ENCODE measurements around the gene FMN1.

Gene FMN1

DNA sequence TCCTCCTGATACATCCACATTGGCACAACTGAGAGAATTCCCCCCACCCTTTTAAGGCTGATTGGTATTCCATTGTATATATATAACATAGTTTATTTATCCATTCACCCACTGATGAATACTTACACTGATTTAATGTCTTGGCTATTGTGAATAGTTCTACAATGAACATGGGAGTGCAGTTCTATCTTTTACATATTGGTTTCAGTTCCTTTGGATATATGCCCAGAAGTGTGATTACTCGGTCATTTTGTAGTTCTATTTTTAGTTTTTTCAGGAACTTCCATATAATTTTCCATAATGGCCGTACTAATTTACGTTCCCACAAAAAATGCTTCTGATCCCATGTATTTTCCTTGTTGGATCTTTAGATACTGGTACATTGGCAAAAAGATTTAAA is 135.3 kb downstream of the FMN1 start:
- no peak for DNase-seq (ENCODE audit: low spot score)

DNA sequence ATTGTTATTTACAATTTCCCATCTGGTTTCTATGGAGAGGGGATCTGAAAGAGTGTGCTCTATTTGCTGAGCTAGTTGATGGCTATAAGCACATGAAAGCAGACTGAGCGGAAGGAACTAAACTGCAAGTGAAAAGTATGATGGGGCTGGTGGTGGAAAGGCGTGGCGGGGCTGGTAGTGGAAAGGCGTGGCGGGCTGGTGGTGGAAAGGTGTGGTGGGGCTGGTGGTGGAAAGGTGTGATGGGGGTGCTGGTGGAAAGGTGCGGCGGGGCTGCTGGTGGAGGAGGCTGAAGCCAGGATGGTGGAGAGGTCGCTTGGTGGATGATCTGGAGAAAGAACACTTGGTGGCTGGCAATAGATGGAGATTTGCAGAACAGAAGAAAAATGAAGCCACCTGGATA is 136.7 kb downstream of the FMN1 start:
- no peak for DNase-seq (ENCODE audit: low spot score)

DNA sequence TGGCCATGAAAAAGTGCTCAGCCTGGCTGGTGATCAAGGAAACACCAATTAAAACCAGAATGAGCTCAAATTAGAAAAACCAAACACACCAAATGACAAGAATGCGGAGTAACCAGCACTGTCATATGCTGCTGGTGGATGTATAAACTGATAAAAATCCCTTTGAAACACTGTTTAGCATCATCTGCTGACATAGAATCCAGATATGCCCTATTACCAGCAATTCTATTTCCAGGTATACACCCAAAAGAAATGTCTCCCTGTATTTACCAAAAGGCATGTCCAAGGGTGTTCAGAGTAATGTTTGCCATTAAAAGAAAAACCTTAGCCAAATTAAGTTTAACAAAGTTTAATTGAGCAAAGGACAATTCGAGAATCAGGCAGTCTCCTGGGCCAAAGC is 138.6 kb downstream of the FMN1 start:
- DNase-seq (ENCODE audit: low spot score), result no peak

DNA sequence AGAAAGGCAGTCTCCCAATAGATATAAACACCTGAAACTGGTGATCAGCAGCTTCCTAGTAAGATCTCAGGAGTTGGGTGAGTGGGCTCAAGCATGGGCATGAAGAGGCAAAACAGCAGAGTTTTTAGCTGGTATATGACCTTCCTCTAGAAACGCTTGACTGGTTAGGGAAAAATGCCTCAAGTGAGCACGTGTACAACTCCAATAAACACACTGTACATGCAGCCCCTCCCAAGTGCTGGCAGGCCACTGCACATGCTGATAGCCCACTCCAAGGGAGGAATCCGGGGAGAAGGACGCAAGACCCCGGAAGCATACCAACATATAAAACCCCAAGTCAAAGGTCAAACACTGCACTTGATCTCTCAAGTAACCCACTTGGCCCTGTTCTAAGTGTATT is 143.0 kb downstream of the FMN1 start:
- no peak for DNase-seq (ENCODE audit: low spot score)

DNA sequence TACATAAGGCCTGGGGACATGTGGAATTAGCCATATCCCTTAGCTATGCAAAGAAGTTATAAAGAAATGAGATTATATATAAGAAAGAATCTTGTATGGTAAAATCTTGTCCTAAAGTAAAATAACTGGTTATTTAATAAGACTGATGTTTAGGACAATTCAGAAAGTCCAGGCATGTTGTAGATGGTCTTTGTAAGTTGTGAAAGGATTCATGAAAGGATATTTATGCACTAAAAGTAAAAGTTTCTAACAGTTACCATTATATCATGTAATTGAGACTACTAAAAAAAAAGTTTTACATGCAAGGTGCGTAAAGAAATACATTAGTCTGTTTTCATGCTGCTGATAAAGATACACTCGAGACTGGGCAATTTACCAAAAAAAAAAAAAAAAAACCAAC is 146.3 kb downstream of the FMN1 start:
- DNase-seq (ENCODE audit: low spot score), result no peak

DNA sequence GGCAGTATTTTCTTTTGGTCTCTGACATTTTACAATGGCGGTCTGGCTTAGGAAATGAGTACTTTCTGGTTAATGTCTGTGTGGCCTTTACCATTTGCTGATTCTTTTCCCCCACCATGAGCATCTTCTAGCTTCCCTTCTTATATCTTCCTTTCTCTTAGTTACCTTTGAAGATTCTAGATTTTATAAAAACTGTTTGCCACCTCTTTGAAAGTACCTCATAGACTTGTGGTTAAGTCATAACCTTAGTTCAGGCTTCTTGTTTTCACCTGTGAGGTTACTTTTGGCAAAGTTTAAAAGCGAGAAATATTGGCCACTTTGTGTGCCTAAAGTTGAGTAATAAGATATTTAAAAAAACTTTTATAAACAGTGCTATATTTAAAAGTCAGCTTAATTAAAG is 147.4 kb downstream of the FMN1 start:
- no peak for DNase-seq (ENCODE audit: low spot score)

DNA sequence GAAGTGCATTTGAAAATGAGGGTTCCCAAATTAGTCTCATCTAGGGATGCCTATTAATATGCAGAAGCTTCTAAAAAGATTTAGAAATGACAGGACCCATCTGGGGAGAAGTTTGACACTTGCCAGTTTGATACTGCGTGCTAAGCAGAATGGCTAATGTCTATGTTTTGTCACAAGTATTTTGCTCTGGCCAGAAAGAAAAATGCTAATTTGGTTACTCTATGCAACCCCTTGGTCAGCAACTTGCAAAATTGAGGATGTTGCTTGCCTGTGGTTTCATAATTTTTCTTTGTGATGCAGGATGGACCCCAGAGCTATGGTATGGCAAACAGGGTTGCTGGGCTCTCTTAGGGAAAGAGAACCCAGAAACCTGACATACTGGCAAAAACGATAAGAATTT is 148.2 kb downstream of the FMN1 start:
- DNase-seq (ENCODE audit: low spot score), result no peak

DNA sequence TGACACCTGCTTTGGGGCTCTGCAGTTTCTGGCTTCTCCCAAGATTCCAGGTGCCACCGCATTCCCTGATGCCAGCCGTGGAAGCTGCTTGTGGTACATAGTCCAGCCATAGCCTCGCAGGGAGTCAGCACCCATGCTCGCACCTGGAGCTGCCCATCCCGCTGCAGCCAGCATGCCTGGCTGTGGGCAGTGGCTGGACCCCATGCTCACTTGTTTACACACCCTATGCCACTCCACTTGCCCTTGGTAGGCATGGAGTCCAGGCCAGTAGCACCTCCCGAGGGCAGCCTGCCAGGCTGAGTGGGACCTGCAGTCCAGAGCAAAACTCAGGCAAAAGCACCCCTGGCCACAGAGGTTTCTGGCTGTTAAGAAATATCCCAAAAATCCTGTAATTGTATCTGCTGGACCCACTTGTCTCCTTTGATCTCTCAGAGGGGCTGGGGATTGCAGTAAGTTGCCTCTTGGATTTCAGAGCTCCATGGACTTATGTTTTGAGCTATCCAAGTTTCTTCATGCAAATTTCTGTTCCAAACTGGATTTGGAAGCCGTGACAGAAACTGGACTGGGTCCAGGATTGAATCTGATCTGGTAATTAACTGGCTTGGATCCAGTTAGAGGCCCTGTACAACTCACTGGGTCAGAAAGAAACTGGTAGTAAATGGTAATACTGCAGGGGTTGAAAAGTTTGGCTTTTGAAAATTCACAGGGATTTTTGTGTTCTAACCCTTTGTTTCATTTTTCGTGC is 149.3 kb downstream of the FMN1 start:
- no peak for DNase-seq (ENCODE audit: low spot score)

DNA sequence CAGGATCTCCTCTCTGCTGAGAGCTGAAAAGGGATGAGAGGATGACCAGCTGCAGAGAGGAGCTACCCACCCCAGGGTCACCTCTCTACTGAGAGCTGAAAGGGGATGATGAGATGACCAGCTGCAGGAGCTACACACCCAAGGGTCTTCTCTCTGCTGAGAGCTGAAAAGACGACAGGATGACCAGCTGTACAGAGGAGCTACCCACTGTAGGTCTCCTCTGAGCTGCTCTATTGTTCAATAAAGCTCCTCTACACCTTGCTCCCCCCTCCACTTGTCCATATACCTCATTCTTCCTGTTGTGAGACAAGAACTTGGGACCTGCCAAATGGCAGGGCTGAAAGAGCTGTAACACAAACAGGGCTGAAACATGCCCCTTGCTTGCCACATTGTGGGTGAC is 149.9 kb downstream of the FMN1 start:
- DNase-seq (ENCODE audit: low spot score), result no peak

DNA sequence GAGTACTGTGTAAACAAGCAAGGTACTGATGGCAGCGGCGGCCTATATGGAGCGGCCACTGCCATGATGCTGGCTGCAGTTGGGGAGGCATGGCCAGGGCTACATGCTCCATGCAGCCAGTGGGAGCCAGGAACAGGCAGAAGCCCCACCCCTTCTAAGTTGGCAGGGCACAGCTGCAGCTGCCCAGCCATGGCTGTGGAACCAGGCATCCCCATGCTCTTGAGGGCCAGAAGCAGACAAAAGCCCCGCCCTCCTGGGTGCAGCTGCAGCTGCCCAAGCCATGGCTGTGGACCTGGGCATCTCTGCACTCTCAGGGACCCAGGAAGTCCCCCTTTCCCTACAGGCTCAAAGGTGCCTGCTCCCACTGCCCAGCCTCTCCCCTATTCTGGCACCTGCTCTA is 150.9 kb downstream of the FMN1 start:
- no peak for DNase-seq (ENCODE audit: low spot score)

DNA sequence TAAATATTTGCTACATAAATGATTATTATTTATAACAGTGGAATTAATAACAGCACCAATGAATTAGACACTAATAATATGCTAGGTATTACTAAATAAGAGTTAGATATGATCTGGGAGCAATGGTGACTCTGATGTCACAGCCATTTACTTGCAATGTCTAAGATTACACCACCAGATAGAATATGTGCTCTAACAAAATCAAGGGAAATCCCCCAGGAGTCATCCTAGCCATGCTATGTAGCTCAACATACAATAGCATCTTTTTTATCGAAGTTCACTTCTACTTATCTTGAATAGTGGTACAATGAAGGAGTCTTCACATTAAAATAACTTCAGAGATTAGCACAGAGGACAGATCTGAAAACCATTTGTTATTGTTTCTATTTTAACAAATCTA is 154.0 kb downstream of the FMN1 start:
- DNase-seq (ENCODE audit: low spot score), result no peak

DNA sequence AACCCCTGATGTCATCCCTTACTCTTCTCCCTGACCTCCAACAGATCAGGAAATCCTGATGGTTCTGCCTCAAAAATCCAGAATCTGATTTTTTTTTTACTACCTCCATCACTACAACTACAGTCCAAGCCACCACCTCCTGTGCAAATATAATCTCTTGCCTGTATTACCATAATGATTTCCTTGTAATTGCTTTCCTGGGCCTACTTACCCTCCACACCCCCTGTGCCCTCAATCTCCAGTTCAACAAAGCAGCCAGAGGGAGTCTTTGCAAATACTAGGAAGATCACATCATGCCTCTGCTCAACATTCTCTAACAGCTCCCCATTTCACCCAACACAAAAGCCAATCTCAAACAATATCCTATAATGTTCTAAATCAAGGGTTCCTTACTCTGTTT is 159.9 kb downstream of the FMN1 start:
- DNase-seq (ENCODE audit: low spot score), result no peak

DNA sequence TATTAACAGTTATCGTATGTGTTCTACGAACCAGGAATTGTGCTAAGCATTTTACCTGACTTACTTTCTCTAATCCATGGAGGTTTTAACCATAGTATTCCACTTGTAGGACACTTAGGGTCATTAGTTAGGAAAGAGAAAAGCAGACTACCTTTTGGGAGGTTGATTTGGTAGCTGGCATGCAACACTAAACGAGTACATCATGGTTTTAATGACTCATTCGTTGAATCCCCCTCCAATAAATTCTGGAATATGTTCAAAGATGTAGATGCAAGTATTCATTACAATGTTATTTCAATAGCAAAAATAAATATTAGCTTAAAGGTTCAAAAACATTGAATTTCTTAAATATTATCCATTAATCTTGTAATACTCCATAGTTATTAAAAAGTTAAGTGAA is 162.5 kb downstream of the FMN1 start:
- no peak for DNase-seq (ENCODE audit: low spot score)

DNA sequence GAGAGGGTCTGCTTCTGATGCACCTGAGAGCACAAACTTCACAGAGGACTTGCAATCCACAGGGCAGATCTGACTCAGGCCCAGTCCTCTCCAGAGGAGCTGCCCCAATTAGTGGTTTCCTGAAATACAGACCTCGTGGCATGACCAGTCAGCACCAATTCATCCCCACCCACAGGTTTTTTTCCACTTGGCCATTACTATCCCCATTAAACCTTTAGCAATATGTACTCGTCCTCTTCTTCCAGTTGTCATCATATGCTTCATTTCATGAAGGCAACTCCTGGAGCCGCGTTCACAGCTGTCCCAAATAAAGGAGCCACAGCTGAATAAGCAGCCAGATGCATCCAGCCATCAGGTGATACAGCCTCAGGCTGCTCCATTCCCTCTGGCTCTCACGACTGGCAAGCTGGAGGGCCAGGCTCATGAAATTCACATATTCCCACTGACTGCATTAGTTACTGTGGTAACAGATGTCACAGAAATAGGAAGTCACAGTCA is 163.1 kb downstream of the FMN1 start:
- DNase-seq (ENCODE audit: low spot score), result no peak

DNA sequence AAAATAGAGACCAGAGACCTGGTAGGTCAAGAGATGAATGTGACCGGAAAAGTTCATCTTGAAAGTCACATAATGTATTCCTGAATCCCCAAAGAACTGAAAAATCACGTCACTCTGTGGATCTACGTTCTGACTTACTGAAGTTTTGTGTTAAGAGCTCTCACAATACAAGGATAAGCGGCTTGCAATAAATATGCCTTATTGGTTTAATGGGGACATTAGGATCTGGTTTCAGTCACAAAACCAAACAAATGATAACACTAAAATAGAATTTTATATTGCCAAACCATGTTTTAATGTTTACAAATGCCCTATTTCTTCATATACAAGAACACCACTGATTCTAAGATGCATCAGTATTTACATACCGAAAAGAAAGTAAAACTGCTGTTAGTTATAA is 164.2 kb downstream of the FMN1 start:
- no peak for DNase-seq (ENCODE audit: low spot score)

DNA sequence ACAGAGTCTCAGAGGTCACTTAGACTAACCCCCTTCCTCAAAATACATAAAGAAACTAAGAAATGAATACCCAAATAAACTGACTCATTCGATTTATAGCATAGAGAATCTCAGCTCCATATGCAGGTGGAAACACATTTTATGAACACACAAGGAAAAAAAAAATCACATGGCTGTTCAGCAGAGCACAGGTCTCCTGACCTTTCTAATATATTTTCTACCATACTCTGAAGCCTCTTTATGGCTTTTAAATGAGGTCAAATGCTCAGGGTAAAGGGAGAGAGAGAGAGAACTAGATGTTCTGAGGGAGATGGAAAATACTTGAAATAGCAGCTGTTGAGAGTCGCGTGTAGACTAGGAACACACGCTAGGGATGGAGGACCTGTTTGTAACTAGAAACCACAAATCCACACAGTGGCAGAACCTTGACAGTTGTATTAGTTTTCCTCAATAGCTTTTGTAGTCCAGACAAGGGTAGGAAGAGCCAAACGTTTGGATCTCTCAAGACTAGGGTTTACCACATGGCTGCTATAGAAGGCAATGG is 165.3 kb downstream of the FMN1 start:
- no peak for DNase-seq (ENCODE audit: low spot score)

DNA sequence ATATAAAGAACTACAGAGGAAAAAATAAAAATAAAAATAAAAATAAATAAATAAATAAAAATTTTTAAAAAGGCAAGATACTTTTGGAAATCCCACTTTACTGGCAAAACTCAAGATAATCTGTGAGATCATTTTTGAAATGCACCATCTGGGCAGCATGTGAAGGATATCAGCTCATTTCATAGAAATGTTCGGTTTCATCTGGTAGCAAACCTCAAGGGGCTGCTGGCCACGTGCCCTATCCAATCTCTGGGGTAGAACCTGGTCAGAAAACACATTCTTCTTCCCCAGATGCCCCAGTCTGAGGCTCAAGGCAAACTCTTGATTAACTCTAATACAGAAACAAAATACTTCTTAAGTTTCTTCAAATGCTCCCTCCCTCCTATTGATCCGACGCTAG is 166.0 kb downstream of the FMN1 start:
- no peak for DNase-seq (ENCODE audit: low spot score)

DNA sequence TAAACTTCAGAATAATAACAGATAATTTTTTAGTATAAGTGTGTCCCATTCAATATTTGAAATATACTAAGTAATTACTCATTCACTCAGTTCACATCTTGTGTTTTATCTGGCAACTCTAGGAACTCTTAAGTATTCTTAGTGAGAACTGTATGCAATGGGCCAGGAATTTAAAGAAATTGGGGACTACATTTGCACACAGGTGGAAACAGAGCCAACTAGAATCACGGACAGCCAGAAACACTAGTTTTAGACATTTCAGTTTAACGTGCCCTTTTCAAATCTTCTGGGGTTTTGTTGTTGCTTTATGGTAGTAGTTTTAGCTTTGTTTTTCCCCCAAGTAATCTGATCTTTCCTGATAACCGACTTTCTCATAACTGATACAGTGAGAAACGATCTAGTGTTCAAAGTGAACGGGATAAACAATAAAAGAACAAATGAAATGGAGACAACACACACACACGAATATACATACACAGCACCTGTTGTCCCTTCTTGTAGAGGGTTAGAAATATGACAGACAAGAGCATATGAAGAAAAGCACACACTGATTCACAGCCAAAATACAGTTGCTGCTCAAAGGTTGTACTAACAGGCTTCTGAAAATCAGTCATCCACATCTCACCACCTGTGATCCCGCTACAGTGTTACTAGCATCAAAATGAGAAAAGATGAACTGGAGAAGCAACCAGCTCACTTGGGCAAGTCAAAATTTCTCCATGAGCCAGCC is 167.0 kb downstream of the FMN1 start:
- no peak for DNase-seq (ENCODE audit: low spot score)

DNA sequence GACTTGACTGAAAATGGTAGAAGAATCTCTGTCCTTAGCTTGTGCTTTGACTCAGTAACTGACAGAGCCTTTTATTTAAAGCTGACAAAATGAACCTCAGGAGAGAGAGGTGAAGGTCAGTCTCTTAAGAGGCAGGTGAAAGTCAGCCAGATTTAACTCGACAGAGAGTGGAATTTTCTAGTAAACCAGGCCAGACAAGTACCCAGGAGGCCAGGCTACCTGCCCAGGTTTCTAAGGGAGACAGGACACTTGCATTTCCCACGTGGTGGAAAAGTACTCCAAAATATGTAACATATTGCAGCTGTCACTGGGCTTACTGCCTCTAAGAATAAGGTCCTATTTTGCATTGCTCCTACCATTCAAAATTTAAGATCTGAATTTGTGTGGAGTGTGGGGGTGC is 167.9 kb downstream of the FMN1 start:
- no peak for DNase-seq (ENCODE audit: low spot score)

DNA sequence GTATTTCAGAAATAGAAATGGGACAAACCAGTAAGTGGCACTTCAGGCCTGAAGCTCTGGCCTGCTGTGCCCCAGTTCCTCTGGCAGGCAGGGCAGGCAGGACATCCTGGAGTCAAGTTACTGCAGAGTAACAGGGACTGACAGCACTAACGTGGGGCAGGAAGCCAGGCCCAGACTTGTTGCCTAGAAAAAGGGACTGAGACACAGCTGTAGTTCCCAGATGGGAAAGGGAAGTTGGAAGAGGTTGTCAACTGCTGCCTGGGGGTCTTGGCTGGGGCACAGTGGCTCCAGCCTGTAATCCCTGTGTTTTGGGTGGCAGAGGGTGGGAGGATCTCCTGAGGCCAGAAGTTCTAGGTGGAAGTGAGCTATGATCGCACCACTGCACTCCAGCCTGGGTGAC is 171.9 kb downstream of the FMN1 start:
- DNase-seq (ENCODE audit: low spot score), result no peak

DNA sequence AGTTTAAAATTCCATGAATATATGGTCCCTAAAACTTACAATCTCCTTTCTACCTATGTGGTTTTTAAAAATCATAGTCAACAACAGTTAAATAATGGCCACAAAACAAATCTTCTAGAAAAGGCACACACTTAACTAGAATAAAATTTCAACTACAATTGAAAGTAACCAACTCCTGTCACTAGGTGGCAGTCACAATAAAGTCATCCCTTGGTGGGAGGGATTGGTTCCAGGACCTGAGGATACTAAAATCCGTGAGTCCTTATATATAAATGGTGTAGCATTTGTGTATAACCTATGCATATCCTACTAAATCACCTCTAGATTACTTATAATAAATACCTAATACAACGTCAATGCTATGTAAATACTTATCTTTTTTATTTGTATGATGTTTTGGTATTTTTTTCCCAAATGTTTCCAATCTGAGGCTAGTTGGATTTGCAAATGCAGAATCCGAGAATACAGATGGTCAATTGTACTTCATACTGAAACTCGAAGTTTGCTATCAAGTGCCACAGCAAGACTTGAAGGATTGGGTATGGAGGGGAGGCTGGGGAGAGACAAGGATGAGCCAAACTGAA is 172.6 kb downstream of the FMN1 start:
- DNase-seq (ENCODE audit: low spot score), result peak; percentile 19

DNA sequence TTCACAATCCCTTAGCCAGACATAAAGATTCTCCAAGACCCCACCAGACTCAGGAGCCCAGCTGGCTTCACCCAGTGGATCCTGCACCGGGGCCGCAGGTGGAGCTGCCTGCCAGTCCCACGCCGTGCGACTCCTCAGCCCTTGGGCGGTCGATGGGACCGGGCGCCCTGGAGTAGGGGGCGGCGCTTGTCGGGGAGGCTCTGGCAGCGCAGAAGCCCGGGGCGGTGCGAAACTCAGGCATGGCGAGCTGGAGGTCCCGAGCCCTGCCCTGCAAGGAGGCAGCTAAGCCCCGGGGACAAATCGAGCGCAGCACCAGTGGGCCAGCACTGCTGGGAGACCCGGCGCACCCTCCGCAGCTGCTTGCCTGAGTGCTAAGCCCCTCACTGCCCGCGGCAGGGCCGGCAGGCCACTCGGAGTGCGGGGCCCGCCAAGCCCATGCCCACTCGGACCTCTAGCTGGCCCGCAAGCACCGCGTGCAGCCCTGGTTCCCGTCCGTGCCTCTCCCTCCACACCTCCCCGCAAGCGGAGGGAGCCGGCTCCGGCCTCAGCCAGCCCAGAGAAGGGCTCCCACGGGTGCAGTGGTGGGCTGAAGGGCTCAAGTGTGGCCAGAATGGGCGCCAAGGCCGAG is 175.0 kb downstream of the FMN1 start:
- no peak for DNase-seq (ENCODE audit: low spot score)
